HUES48 (cell line): ENCODE measurements around the gene LOX.

Source experiments
- H3K27ac ChIP-seq: one replicate; pipeline ENCODE4 v1.7.0; 2013; ENCODE audit warnings: low read depth, low read length, inconsistent platforms
- H3K27me3 ChIP-seq: 2 replicates; pipeline ENCODE4 v1.6.1; 2013; ENCODE audit warnings: mild to moderate bottlenecking, low read length; ENCODE audit not compliant: control insufficient read depth, insufficient read depth
- H3K36me3 ChIP-seq: 2 replicates; pipeline ENCODE4 v1.6.1; 2013; ENCODE audit warnings: low read length; ENCODE audit not compliant: control insufficient read depth, insufficient read depth
- H3K4me1 ChIP-seq: 2 replicates; pipeline ENCODE4 v1.6.1; 2013; ENCODE audit warnings: mild to moderate bottlenecking, low read length; ENCODE audit not compliant: control insufficient read depth, insufficient read depth
- H3K4me3 ChIP-seq: 2 replicates; pipeline ENCODE4 v1.5.1; 2013; ENCODE audit warnings: mild to moderate bottlenecking, low read depth, low read length
- H3K9ac ChIP-seq: 2 replicates; pipeline ENCODE4 v1.6.1; 2013; ENCODE audit warnings: mild to moderate bottlenecking, low read depth, low read length, moderate library complexity
- H3K9me3 ChIP-seq: 2 replicates; pipeline ENCODE4 v1.6.1; 2013; ENCODE audit warnings: low read length; ENCODE audit not compliant: control insufficient read depth, insufficient read depth

Gene LOX

DNA sequence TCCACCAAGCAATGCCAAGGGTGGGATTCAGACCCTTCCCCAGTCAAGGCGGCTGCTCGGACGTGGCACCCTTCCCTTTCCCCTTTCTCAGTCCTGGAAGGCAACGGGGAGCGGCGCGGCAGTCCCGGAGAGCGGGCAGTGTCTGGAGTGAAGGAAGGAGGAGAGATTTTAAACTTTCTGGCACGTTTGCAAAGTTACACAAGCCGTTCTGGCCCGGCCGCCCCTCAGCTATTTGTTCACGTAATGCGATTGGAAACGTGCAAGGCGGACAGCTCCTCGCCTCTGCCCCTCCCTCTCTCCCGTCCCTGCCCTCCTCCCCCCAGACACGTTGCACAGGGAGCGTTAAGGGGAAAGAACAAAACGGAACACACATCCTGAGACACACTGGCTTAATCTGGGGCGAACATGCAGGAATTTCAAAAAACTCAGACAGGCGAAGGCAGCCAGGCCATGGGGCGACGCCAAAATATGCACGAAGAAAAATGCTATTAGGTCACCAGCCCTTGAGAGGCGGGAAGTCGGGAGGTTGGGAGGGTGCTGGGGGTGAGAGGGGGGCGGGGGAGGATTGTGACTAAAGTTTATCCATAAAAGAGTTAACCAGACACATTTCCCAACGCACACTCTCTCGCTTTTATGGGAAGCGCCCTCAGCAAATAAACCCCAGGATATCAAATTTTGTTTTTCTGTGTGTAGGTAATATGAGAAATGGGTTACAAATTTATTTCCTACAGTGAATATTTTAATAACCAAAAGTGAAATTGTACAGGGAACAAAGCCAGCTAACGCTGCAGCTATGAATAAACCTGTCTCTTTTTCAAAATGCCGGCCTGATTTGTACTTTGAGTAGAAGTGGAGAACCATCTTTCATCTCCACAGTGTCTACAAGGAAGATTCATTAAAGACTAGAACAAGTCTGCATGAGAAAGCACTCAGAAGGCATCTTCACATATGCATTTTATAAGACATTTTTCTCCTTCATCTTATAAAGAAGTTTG, at the start of gene LOX:
LOX (minus strand) TSS at position 144 of the 995 bp plus-strand sequence. CDS start 274 bp downstream, outside the sequence.
- peak within 1 kb of the TSS; percentile 81 for H3K4me3 ChIP-seq
- H3K9me3 ChIP-seq, result no peaks in the 10 kb centered on the region
- no peak within 1 kb of the TSS for H3K27ac ChIP-seq
- peaks cover 40% of the 10 kb centered on the region for H3K27me3 ChIP-seq
- H3K36me3 ChIP-seq, result no peaks in the 10 kb centered on the region
- peak within 1 kb of the TSS; percentile 65 for H3K9ac ChIP-seq
- H3K4me1 ChIP-seq, result peaks cover 12% of the 10 kb centered on the region; the same call in 1 of the 2 replicates

DNA sequence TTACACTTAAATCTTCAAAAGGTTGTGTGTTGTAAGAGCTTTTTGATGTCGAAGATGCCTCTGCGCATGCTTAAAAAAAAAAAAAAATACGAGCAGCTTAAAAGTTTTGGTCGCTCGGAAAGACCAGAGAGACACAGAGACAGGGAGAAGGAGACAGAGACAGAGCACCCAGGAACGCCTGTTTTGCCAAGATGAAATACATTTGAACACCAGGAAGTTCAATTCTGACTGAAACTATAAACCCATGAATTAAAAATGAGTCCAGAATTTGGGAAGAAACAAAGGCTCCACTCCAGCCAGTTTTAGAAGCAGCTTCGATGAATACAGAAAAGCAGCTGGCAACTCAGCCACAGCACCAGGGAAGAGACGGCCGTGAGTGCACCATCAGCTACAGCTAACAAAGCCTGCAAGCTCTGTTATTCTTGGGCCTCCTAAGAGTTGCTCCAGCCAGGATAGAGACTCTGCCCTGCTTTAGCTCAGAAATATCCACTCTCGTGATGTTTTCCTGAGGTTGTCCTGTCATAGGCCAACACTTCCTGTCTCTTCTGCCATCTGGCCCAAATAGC, 48.8 kb upstream of the LOX start:
- Histone ChIP-seq H3K36me3 (no peaks in the 10 kb centered on the region), H3K27me3 (no peaks in the 10 kb centered on the region), H3K9me3 (no peaks in the 10 kb centered on the region), H3K27ac (no peak overlapping the region), H3K9ac (no peak overlapping the region), H3K4me3 (no peak overlapping the region), H3K4me1 (peaks cover 12% of the 10 kb centered on the region)

- no peak overlapping the region for H3K9ac ChIP-seq
- peaks cover 16% of the 10 kb centered on the region for H3K4me1 ChIP-seq
- H3K9me3 ChIP-seq, result no peaks in the 10 kb centered on the region
- H3K36me3 ChIP-seq, result no peaks in the 10 kb centered on the region
- H3K27ac ChIP-seq, result no peak overlapping the region
- H3K4me3 ChIP-seq, result no peak overlapping the region
- H3K27me3 ChIP-seq, result no peaks in the 10 kb centered on the region
These were observed 48.2 kb upstream of the LOX start for GRCh38 chr5:122126177-122126755.

- H3K27me3 ChIP-seq, result no peaks in the 10 kb centered on the region
- no peak overlapping the region for H3K9ac ChIP-seq
- no peaks in the 10 kb centered on the region for H3K9me3 ChIP-seq
- no peak overlapping the region for H3K4me3 ChIP-seq
- H3K27ac ChIP-seq, result no peak overlapping the region
- H3K36me3 ChIP-seq, result no peaks in the 10 kb centered on the region
- H3K4me1 ChIP-seq, result peaks cover 29% of the 10 kb centered on the region
These were observed 46.7 kb upstream of the LOX start for GRCh38 chr5:122124766-122125165.

- no peaks in the 10 kb centered on the region for H3K36me3 ChIP-seq
- no peak overlapping the region for H3K27ac ChIP-seq
- H3K27me3 ChIP-seq, result no peaks in the 10 kb centered on the region
- no peak overlapping the region for H3K9ac ChIP-seq
- H3K4me1 ChIP-seq, result peaks cover 24% of the 10 kb centered on the region
- no peaks in the 10 kb centered on the region for H3K9me3 ChIP-seq
- no peak overlapping the region for H3K4me3 ChIP-seq
These were observed 43.7 kb upstream of the LOX start for GRCh38 chr5:122121479-122122465.

GRCh38 chr5:122120957-122121356, 42.9 kb upstream of the LOX start:
- Histone ChIP-seq H3K9ac (no peak overlapping the region), H3K27me3 (no peaks in the 10 kb centered on the region), H3K4me3 (no peak overlapping the region), H3K4me1 (peaks cover 24% of the 10 kb centered on the region), H3K9me3 (no peaks in the 10 kb centered on the region), H3K36me3 (no peaks in the 10 kb centered on the region), H3K27ac (no peak overlapping the region)

- Histone ChIP-seq H3K27ac (no peak overlapping the region), H3K9me3 (no peaks in the 10 kb centered on the region), H3K4me3 (no peak overlapping the region), H3K27me3 (no peaks in the 10 kb centered on the region), H3K9ac (no peak overlapping the region), H3K36me3 (no peaks in the 10 kb centered on the region), H3K4me1 (peaks cover 24% of the 10 kb centered on the region)
These were observed 42.4 kb upstream of the LOX start for GRCh38 chr5:122120493-122120892.

DNA sequence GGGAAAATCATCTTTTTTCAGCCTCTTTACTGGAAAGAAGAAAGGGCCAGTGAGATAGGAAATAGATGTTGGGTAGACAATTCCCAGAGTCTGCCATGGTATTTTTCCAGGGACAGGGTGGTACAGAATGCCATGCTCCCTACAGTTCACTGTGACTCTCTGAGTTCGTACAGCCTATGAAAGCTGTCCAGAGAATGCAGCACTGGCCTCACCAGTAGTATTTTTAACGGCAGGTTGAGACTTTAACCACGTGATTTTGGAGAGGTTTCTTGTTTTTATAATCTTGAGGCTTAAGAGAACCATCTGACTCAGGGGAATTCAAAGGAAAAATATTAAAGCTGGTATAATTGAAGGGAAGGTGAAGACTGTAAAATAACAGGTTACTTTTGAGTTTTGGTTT, 41.1 kb upstream of the LOX start:
- Histone ChIP-seq H3K27ac (no peak overlapping the region), H3K36me3 (no peaks in the 10 kb centered on the region), H3K9ac (no peak overlapping the region), H3K27me3 (no peaks in the 10 kb centered on the region), H3K9me3 (no peaks in the 10 kb centered on the region), H3K4me3 (no peak overlapping the region), H3K4me1 (peaks cover 24% of the 10 kb centered on the region)

DNA sequence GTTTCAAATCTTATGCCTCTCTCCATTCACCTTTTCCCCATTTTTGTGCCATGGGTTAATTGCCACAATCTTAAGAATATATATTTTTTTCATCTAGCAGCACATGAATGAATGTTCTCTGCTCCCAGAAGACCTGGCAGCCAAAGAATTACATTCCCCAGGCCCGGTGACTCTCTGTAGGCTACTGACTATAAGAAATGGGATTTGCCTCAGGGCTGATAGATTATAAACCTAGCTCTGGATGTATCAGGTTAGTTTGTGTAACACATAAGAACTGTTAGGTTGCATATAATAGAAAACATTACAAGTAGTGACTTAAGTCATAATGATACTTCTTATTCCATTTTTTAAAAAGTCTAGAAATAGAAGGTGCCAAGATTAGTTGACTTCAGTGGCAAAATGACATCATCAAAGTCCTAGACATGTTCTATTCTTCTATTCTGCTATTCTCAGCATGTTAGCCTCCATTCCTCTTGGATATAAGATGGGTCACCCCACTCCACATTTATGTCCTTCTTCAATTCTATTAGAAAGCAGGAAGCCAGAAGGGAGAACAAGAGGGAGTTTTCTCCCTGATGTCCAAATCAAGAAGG, 40.4 kb upstream of the LOX start:
- Histone ChIP-seq H3K4me3 (no peak overlapping the region), H3K27ac (no peak overlapping the region), H3K36me3 (no peaks in the 10 kb centered on the region), H3K4me1 (peaks cover 24% of the 10 kb centered on the region), H3K9ac (no peak overlapping the region), H3K9me3 (no peaks in the 10 kb centered on the region), H3K27me3 (no peaks in the 10 kb centered on the region)

- Histone ChIP-seq H3K9ac (no peak overlapping the region), H3K27me3 (no peaks in the 10 kb centered on the region), H3K4me3 (no peak overlapping the region), H3K36me3 (no peaks in the 10 kb centered on the region), H3K27ac (no peak overlapping the region), H3K4me1 (no peaks in the 10 kb centered on the region), H3K9me3 (no peaks in the 10 kb centered on the region)
These were observed 36.4 kb upstream of the LOX start for GRCh38 chr5:122114501-122114900.
